HepG2 (cell line): ENCODE measurements around the gene AMDHD1.

Source experiments
- CTCF ChIP-seq: sonication (generic); formaldehyde crosslinking; IDR thresholded peaks from 2 replicates; pipeline ENCODE4 v1.5.0; 2020; ENCODE audit warnings: mild to moderate bottlenecking, missing genetic modification reagents, moderate library complexity
- DPF2 ChIP-seq: sonication (generic); formaldehyde crosslinking; IDR thresholded peaks from 2 replicates; pipeline ENCODE4 v1.4.0; 2020; ENCODE audit warnings: mild to moderate bottlenecking, low read depth, missing genetic modification reagents, borderline replicate concordance
- HES4 ChIP-seq: sonication (generic); formaldehyde crosslinking; IDR thresholded peaks from 2 replicates; pipeline ENCODE4 v1.9.0; 2021; ENCODE audit warnings: mild to moderate bottlenecking, missing genetic modification reagents, borderline replicate concordance
- IRF2 ChIP-seq: IDR thresholded peaks from 2 replicates; pipeline ENCODE4 v1.6.1; 2018; ENCODE audit warnings: missing genetic modification reagents, missing compliant biosample characterization
- ISX ChIP-seq: sonication (generic); formaldehyde crosslinking; conservative IDR thresholded peaks from 2 replicates; pipeline ENCODE4 v1.5.0; 2020; ENCODE audit warnings: missing genetic modification reagents
- TAF1 ChIP-seq: sonication (generic); formaldehyde crosslinking; IDR thresholded peaks from 2 replicates; pipeline ENCODE4 v1.4.0; 2020; ENCODE audit warnings: missing genetic modification reagents
- ZNF510 ChIP-seq: sonication (generic); formaldehyde crosslinking; IDR thresholded peaks from 2 replicates; pipeline ENCODE4 v1.4.0; 2020; ENCODE audit warnings: low read depth, mild to moderate bottlenecking, missing genetic modification reagents

- TF ChIP-seq ZNF510 (CRISPR knock-in tag) = no peak
- TF ChIP-seq CTCF (CRISPR knock-in tag) = no peak
- TF ChIP-seq HES4 (CRISPR knock-in tag) = no peak
- no peak for TF ChIP-seq IRF2 (CRISPR knock-in tag)
- no peak for TF ChIP-seq TAF1 (CRISPR knock-in tag)
- no peak for TF ChIP-seq ISX (CRISPR knock-in tag)
- TF ChIP-seq DPF2 (CRISPR knock-in tag) = no peak
Observed at GRCh38 chr12:95956557-95957145, 13.5 kb downstream of the AMDHD1 start.
